Spleen (tissue), 11 donors: Measurements from ENCODE around the gene SRGAP3. TPM values are rescaled to one million over a fixed set of nuclear protein-coding genes. Genes with fewer than 3 reads are reported as not detected.

ENCODE experiments used
- DNase-seq: peaks from one replicate; pipeline ENCODE4 v3.0.0-alpha.2; 2020
- H3K27ac ChIP-seq, 8 donors: fragments of 200-600 bp; sonication (generic) in 7 of 8; 1 replicate in 4 of 8; 2 replicates in 4 of 8; pipeline versions ENCODE4 v1.5.0 to v1.8.0; 2016 to 2021; ENCODE audit warnings: inconsistent platforms in 4 of 8, mild to moderate bottlenecking in 4 of 8, moderate library complexity in 1 of 8
- H3K27me3 ChIP-seq, 7 donors: fragments of 200-600 bp; sonication (generic) in 6 of 7; replicated peaks in 1 of 7; 1 replicate in 4 of 7; 2 replicates in 3 of 7; pipeline versions ENCODE4 v1.5.0 to v1.8.0; 2016 to 2021; ENCODE audit warnings: inconsistent platforms in 3 of 7, mild to moderate bottlenecking in 1 of 7
- H3K36me3 ChIP-seq, 6 donors: fragments of 200-600 bp; sonication (generic) in 5 of 6; 1 replicate in 4 of 6; 2 replicates in 2 of 6; pipeline versions ENCODE4 v1.5.0 to v1.8.0; 2016 to 2021; ENCODE audit warnings: inconsistent platforms in 2 of 6
- H3K4me1 ChIP-seq, 6 donors: fragments of 200-600 bp; sonication (generic) in 5 of 6; 1 replicate in 3 of 6; 2 replicates in 3 of 6; pipeline versions ENCODE4 v1.5.0 to v1.8.0; 2016 to 2021; ENCODE audit warnings: inconsistent platforms in 3 of 6
- H3K4me3 ChIP-seq, 8 donors: fragments of 200-600 bp; sonication (generic) in 7 of 8; 1 replicate in 4 of 8; 2 replicates in 4 of 8; pipeline versions ENCODE4 v1.5.0 to v1.8.0; 2016 to 2021; ENCODE audit warnings: inconsistent platforms in 4 of 8, mild to moderate bottlenecking in 4 of 8, moderate library complexity in 2 of 8
- H3K9me3 ChIP-seq, 8 donors: fragments of 200-600 bp; sonication (generic) in 7 of 8; 1 replicate in 4 of 8; 2 replicates in 4 of 8; pipeline versions ENCODE4 v1.5.0 to v1.8.0; 2016 to 2021; ENCODE audit warnings: inconsistent platforms in 4 of 8
- CTCF ChIP-seq, 11 experiments: fragments of 200-600 bp in 7 of 11; fragments of 450-650 bp in 4 of 11; sonication (generic) in 4 of 11; IDR thresholded peaks in 8 of 11; conservative IDR thresholded peaks in 3 of 11; 1 replicate in 7 of 11; 2 replicates in 4 of 11; pipeline versions ENCODE4 v1.4.0 to v1.8.0; 2016 to 2021; ENCODE audit warnings: antibody characterized with exemption in 11 of 11, inconsistent platforms in 4 of 11, mild to moderate bottlenecking in 1 of 11
- POLR2A ChIP-seq, 3 donors: fragments of 450-650 bp; IDR thresholded peaks; one replicate each; pipeline ENCODE4 v1.5.1; 2017; ENCODE audit warnings: antibody characterized with exemption in 3 of 3, mild to moderate bottlenecking in 1 of 3
- POLR2AphosphoS5 ChIP-seq, 3 donors: sonication (generic); formaldehyde crosslinking; IDR thresholded peaks; one replicate each; pipeline ENCODE4 v1.5.1; 2017; ENCODE audit warnings: antibody characterized with exemption in 3 of 3
- WGBS, 5 donors: extraction: QIAGEN DNeasy Blood & Tissue Kit in 3 of 5; methylation state at CpG; one replicate each; pipeline versions ENCODE4 v1.1.5 to v1.1.7; 2013 to 2018; 5-methylcytosine and 5-hydroxymethylcytosine counted together
- intact Hi-C: fragments of 100-400 bp; cut with DNase I; formaldehyde crosslinking; loops from one replicate; pipeline ENCODE4 v1.15.0; 2023; ENCODE audit warnings: low total_unique reads
- polyA plus RNA-seq, 3 donors: library from polyadenylated mRNA; stranded (reverse); fragments of 200-250 nt; gene quantifications; one replicate each; pipeline ENCODE4 v1.2.1, GENCODE V29; 2013
- total RNA-seq, 7 donors: library from RNA; depleted of rRNA in 3 of 7; stranded (reverse); fragments of >200 nt in 3 of 7; fragmentation: NEBNext Ultra II Directional in 4 of 7; extraction: Animal tissue kit (Norgen Biotek cat#: 25700) in 4 of 7; gene quantifications; one replicate each; pipeline versions ENCODE4 v1.1.0 to v1.2.1, GENCODE V29; 2016 to 2021
- donor health status: healthy with polysubstance abuse.
- donor health status: DM: no; HTN: no; CAD: no; lungs with moderate emphysema.
- donor health status: DM: no; HTN: no; CAD: no.
- donor health status: Bipolar disorder and iron deficiency.
- donor health status: healthy.
- donor health status: DM: no; HTN: no; CAD: no.
- donor health status: DM: yes; HTN: yes; CAD: no.

SRGAP3 gene
- total and polyA plus RNA-seq, 10 donors: 0.54 to 10.3 (median 6.4) TPM

- DNase-seq: no peak
- Histone ChIP-seq H3K9me3 (no peaks in the 10 kb centered on the region), H3K27ac (no peak overlapping the region), H3K4me3 (no peak overlapping the region), H3K36me3 (no peaks in the 10 kb centered on the region), H3K27me3 (no peaks in the 10 kb centered on the region), H3K4me1 (no peaks in the 10 kb centered on the region)
- no peak for TF ChIP-seq CTCF (IDR thresholded peaks at IDR 0.05 in 8 of 11, conservative IDR thresholded peaks at IDR 0.05 in 3 of 11)
- no peak for TF ChIP-seq POLR2AphosphoS5 (IDR thresholded peaks at IDR 0.05)
- intact Hi-C loops: no loop called here
- 82 to 93% (median 87%) methylated on average over 4 of the region's 4 CpGs for WGBS, 5 donors
Observed at GRCh38 chr3:9241956-9242355, 7.5 kb downstream of the SRGAP3 start.

- intact Hi-C loops: no loop called here
- no peak for DNase-seq
- Histone ChIP-seq H3K4me1 (no peaks in the 10 kb centered on the region), H3K27ac (no peak overlapping the region), H3K4me3 (no peak overlapping the region), H3K27me3 (no peaks in the 10 kb centered on the region), H3K9me3 (no peaks in the 10 kb centered on the region), H3K36me3 (no peaks in the 10 kb centered on the region)
- TF ChIP-seq POLR2A (IDR thresholded peaks at IDR 0.05) (no peak), POLR2AphosphoS5 (IDR thresholded peaks at IDR 0.05) (no peak), CTCF (IDR thresholded peaks at IDR 0.05 in 8 of 11, conservative IDR thresholded peaks at IDR 0.05 in 3 of 11) (no peak)
- WGBS, 5 donors: 84 to 96% (median 93%) methylated on average over 1 of the region's 1 CpG
Observed at GRCh38 chr3:9239680-9240079, 9.8 kb downstream of the SRGAP3 start.

GRCh38 chr3:9238721-9239295, 10.6 kb downstream of the SRGAP3 start:
- intact Hi-C loops: no loop called here
- no peaks in the 10 kb centered on the region for H3K27me3 ChIP-seq
- H3K27ac ChIP-seq: no peak overlapping the region
- H3K9me3 ChIP-seq: no peaks in the 10 kb centered on the region
- H3K36me3 ChIP-seq: no peaks in the 10 kb centered on the region
- WGBS, 5 donors: 80 to 94% (median 85%) methylated on average over 4 of the region's 4 CpGs
- DNase-seq: no peak
- no peaks in the 10 kb centered on the region for H3K4me1 ChIP-seq
- H3K4me3 ChIP-seq: no peak overlapping the region
- TF ChIP-seq POLR2A (IDR thresholded peaks at IDR 0.05) (no peak), CTCF (IDR thresholded peaks at IDR 0.05 in 8 of 11, conservative IDR thresholded peaks at IDR 0.05 in 3 of 11) (no peak), POLR2AphosphoS5 (IDR thresholded peaks at IDR 0.05) (no peak)

- Histone ChIP-seq H3K27ac (no peak overlapping the region), H3K36me3 (no peaks in the 10 kb centered on the region), H3K4me1 (no peaks in the 10 kb centered on the region), H3K4me3 (no peak overlapping the region), H3K27me3 (no peaks in the 10 kb centered on the region), H3K9me3 (no peaks in the 10 kb centered on the region)
- 79 to 95% (median 88%) methylated on average over 5 of the region's 5 CpGs for WGBS, 5 donors
- intact Hi-C loops: no loop called here
- TF ChIP-seq POLR2A (IDR thresholded peaks at IDR 0.05) (no peak), POLR2AphosphoS5 (IDR thresholded peaks at IDR 0.05) (no peak), CTCF (IDR thresholded peaks at IDR 0.05 in 8 of 11, conservative IDR thresholded peaks at IDR 0.05 in 3 of 11) (no peak)
- no peak for DNase-seq
Observed at GRCh38 chr3:9238276-9238675, 11.2 kb downstream of the SRGAP3 start.
